Measurements from ENCODE around the gene AKAP7. TPM values are rescaled to one million over a fixed set of nuclear protein-coding genes. Genes with fewer than 3 reads are reported as not detected.
A peak's percentile ranks its signal among the peaks of the same experiment; 100 is the strongest.

The AKAP7 gene
- polyA plus RNA-seq, 1 donor, result 15.2 TPM

DNA sequence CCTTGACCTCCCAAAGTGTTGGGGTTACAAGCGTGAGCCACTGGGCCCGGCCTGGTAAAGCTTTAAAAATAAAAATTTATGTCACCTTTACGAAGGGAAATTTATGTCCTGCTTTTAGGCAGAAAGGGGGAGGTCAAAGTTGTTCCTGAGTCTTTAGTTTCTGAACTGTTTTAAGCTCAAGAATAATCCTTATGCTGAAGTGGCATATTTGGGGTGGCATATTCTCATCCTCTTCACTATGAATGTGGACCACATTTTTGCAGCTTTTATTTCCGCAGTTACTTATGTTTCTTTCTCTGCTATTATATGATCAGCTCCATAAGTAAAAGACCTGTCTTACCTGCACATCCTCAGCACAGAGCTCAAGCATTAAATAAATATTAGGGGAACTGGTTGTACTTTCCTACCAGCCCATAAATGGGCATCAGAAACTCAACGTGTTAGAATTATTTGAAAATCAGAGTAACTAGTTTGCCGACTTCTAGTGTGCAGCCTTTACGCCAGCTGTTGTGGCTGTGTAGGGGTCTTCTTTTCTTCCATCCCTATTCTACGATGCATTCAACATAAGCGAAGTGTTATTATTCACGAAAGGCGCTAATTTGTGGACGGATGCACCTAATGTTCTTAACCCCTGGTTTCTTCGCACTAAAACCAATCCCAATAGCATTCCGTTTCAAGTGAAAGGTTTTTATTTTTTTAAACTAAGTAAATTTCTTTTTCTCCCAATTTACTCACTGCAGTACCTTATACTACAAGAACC, 867 bp upstream of the AKAP7 start:
- DNase-seq, result no peak

DNA sequence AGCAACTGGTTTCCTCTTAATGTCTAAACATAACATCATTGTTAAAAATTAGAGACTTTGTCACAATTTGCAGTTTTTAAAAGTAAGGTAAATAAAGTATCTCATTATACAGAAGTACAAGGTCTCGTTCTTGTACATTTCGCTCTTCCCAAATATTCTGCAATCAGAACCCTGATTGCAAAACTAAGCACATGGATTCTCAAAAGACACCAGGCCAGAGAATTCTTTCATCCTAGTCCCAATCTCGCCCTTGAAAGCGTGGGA, 355 bp upstream of the AKAP7 start:
- DNase-seq, result no peak

DNA sequence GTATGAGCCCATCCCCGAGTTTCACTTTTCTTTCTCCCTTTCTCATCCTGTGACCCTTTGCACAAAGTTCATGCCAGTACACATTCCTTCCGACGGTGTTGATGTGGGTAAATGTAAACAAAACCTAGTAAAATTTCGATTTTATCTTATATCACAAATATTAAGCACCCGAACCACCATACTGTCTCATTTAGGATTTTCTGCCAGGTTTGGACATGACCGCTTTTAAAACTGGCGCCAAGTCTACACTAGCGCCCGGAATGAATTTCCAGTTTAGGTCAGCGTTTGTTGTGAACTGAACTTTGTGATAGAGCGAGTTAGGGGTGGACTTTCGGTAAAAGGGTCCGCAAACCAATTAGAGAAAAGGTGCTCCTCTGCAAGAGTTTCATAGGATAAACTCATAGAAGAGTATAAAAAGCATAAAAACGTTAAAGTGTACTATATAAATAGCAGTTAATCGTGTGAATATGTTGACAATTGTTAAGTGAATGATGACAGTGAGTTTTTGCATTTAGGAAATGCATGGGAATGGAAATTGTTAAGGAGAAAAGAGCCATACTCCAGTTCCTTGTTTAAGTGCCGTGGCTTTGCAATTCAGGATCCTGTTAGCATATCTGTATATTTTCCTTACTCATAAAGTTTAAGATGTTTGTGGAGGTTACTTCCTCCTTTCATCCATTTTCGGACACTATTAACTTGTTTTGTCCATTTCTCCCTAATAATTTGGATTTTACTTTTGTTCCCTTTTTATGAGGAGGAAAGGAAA, 937 bp downstream of the AKAP7 start:
- DNase-seq, result peak; percentile 69

DNA sequence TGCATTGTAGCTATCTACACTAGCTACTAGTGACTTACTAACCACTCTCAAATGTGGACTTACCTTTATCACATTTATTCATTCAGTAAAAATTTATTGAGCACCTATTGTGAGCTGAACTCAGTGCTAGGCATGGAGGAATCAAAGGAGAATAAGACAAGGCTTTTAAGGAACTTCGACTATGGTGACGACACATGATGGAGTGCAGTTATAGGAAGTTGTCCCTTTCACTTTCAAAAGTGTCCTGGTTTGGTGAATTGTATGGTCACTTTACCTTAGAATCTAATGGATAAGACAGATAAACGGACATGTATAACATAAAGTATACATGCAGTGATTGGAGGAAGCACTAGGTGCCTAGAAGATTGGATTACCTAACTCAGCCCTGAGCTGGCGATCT, 4.3 kb downstream of the AKAP7 start:
- DNase-seq, result no peak

DNA sequence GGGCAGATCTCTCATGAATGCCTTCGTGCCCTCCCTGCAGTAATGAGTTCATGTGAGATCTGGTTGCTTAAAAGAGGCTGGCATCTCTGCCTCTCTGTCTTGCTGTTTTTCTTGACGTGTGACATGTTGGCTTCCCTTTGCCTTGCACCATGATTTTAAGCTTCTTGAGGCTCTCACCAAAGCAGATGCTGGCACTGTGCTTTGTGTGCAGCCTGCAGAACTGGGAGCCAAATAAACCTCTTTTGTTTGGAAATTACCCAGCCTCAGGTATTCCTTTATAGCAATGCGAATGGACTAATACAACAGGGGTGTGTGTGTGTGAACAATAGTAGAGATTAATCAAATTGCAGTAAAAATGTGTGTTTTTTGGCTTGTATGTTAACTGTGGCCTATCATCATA, 8.1 kb downstream of the AKAP7 start:
- DNase-seq, result no peak

DNA sequence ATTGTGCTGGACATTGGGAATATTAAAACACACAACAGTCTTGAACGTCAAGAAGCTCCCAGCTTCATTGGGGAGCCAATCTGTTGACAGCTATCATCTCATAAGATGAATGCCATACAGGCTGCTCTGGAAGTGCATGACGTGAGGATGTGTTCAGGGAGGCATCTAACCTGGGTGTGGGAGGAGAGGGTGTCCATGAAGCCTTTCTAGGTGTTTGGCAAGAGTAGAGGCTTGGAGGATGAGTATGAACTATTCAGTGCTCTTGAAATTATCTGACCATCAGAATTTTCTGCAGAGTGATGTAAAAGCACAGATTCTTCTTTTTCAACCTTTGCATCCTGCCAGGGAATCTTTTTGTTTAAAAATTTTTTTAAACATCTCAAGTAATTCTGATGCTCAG, 11.6 kb downstream of the AKAP7 start:
- DNase-seq, result no peak

DNA sequence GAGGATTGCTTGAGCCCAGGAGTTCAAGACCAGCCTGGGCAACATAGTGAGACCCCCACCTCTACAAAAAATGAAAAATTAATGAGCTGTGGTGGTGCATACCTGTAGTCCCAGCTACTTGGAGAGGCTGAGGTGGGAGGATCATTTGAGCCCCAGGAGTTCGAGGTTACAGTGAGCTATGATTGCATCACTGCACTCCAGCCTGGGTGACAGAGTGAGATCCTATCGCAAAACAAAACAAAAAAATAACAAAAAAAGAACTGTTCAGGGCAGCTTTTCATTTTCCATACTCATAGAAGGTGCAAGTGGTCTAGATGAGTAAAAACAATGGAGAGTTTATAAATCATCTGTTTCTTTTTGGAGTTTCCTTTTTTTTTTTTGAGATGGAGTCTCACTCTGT, 21.1 kb downstream of the AKAP7 start:
- no peak for DNase-seq

DNA sequence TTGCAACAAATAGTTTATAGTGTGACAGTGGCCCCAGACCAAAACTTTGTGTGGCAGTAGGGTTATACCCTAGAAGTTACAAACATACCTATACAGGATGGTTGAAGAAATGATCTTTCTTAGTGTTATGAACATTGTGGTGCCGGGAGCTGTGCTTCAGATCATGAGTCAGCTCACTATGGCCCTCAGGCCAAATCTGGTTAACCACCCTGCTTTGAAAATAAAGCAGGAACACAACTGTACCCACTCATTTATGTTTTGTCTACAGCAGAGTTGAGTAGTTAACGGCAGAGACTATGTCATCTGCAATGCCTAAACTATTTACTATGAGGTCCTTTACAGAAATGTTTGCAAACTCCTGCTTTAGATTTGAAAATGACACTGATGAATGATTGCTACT, 24.3 kb downstream of the AKAP7 start:
- DNase-seq, result no peak

DNA sequence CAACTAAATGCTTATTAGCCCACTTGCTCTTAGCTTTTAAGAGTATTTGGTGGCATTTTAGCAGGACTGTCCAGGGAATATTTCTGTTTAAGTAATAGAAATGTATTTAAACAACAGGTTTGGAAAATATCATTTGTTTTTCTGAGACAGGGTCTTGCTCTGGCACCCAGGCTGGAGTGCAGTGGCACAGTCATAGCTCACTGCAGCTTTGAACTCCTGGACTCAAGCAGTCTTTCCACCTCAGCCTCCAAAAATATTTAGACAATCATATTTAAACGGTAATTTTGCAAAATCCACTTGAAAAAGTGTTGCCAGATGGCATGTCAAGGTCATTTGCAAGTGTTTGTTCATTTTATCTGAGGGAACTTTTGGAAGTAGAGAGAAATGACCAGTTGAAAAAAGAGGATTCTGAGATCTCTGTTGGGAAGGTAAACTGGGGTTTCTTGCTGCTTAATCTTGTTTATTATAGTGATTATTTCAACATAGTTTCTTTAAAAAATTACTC, 25.0 kb downstream of the AKAP7 start:
- no peak for DNase-seq

DNA sequence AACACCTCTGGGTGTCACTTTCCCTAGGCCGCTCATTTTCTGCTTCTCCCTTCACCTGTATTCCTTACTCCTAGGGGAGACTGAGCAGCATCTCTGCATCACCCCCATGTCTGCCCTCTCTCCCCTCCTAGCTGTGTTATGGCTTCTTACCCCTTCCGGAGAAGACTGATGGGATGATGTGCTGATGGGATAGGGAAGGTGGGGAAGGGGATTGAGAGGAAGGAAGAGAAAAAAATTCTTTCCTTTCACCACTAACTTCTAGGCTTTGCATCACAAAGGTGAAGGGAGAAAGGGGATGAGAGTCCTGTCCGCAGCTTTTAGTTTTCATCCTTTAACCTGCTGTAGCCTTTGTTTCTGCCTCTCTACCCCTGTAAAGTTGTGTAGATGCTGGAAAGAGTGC, 26.7 kb downstream of the AKAP7 start:
- DNase-seq, result no peak

DNA sequence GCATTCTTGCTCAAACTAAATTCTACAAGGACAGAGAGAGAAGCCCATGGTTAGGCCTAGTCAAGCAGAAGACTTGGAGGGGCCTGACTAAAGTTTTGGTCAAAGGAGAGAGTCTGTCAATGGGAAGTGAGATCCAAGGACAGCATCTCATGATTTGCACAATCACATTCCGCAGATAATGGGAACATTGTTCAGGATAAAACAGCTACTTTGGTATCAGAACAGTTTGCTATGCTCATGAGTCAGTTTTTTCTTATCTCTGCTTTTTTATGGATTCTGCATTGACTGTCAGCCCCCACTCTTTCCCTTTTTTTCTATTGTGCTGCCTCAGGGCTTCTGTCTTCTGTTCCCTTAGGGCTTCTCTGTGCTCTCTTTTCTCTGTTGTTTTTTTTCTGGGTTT, 28.6 kb downstream of the AKAP7 start:
- no peak for DNase-seq

DNA sequence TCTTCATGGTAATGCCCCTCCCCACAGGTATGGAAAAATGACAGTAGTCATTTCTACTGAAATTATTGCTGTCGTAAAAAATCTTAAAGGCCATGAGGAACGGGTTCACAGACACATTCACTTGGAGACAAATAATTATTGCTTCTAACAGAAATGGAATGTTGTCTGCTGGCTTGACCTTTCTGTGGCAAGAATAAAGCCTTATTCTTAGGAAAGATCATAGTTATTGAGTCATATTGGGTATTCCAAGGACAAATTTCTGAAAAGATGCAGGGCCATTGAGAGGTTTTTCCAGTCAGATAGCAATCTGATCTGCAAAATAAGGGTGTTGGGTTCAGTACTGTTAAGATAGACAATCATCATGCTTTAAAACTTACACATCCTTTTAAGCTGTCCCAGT, 29.2 kb downstream of the AKAP7 start:
- no peak for DNase-seq

DNA sequence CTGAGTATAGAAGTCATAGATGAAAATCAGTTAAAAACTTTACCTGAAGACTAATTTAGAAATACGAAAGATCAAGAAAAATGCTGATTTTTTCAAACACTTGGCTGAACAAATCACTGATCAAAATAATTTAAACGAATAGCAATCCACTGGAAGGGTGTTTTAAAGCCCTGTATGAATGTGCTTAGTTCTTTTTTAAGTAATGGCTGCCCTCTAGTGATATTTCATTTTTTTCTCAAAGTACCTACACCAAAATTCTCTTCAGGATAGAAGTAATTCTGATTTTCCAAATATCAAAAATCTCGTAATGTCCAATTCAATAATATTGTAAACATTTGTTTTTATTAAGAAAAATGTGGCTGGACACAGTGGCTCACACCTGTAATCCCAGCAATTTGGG, 32.5 kb downstream of the AKAP7 start:
- DNase-seq, result no peak

DNA sequence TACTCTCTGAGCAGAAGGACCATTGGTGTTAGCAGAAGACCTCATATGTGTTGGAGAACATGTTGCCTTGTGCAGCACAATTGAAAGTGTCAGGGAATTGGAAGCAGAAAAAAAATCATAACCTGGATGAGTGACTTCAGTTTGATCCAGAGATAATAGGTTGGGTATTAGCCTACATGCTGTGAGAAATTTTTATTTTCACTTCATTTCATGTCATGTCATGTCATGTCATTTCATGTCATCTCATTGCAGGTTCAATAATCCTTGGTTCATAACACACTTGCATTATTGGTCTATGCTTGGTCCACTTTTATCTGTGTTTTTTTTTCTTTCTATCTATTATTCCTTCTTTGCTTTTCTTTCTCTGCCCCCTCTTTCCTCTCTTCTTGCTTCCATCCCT, 34.3 kb downstream of the AKAP7 start:
- DNase-seq, result no peak

DNA sequence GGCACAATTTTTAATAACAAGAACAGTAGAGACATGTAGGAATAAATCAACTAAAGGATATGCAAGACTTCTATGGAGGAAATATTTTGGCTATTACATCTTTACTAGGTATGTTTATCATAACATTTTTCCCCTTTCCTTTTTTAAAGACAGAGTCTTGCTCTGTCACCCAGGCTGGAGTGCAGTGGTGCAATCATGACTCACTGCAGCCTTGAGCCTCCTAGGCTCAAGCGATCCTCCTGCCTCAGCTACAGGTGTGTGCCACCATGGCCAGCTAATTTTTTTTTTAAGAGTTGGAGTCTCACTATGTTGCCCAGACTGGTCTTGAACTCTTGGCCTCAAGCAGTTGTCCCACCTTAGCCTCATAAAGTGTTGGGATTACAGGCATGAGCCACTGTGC, 37.0 kb downstream of the AKAP7 start:
- no peak for DNase-seq

DNA sequence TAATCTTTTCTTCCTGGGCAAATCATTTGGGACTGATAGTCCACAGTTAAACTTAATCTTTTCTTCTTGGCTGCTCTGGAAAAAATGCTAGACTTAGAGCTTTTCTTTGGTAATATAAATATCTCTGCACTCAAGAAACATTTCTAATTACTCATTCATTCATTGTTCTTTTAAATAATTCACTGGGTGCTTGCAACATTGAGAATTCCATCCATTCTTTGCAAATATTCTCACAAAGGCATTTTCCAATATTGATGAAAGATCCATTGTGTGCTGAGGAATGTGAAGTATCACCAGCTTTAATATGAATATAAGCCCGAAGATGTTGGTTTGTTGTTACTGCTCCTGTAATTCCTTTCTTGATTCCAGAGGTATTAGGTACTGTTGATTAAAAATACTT, 38.4 kb downstream of the AKAP7 start:
- no peak for DNase-seq

DNA sequence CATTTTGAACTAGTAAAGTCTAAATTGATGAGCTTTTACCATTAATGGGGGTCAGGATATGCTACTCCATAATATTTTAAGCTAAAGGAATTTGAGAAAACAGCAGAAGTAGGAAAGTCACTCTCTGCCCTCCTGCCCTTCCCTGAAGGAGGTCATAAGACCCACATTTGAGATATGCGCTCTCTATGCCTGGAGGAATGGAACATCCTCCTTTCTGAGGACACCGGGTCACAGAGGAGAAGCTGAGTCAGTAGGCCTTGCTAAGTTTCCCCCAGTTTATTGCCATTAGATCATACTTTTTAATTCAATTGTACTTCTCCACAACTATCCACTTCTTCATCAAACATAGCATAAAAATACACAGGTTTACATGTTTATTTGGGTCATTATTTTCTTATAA, 40.3 kb downstream of the AKAP7 start:
- no peak for DNase-seq

DNA sequence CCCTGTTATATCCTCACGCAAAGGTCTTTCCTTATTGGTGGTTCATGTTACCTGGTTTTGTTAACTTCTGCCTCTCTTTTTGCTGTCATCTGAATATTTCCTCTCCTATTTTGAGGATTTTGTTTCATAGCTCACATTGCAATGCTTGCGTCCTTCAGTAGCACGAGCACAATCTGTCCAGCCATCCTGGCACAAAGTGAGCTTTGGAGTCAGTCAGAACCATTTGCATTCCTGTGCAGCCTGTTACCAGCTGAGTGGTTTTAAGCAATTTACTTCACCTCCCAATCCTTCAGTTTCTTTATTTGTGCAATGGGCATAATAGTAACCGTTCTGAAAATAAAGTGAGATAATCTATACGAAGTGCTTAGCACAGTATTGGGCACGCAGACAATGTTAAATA, 42.7 kb downstream of the AKAP7 start:
- no peak for DNase-seq

DNA sequence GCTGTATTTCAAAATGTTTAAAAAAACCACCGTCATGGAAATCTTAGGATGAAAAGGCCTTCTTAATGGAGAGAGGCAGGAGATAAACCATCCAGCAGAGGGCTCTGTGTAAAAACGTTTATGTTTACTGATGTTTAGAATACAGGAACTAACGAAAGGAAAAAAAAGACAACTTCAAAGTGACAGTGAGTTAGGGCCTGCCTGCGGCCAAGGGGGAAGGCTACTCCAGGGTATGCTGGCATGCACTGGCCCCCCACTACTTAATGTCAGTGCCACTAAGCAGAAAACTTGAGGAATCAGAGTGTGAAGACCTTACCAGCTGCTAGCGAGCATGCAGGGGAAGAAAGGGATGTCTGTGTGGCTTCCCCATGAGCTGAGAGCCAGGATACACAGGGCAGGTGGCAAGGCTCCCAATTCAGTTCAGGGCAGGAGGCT, 47.7 kb downstream of the AKAP7 start:
- peak; percentile 32 for DNase-seq

DNA sequence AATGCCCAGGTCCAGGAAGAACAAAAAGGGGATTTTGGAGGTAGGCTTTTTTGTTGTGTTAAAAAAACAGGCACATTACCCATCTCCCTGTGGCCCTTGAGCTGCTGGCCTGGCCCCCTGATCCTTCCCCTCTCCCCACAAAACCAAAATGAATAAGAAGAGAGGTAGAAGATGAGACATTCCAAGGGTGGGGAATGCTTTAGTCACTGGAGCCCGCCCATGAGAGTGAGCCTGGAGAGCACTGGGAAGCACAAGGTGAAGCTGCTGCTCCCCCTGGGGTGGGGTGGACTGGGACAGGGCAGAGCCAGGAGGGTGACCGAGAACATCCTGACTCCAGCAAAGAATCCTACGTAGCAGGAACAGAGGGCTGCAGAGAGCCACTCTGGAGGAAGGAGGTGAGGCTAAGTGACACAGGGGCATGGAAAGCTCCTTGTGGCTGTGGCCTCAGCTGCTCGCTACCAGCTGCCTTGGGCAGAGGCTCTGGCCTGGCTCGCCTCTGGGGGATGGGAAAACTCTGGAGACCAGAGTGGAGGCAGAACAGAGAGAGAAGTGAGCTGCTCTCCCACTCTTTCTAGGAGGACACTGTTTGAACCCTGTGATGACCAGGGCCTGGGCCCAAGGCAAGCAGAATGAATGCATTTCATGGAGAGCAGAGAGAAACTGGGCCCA, 48.3 kb downstream of the AKAP7 start:
- no peak for DNase-seq

DNA sequence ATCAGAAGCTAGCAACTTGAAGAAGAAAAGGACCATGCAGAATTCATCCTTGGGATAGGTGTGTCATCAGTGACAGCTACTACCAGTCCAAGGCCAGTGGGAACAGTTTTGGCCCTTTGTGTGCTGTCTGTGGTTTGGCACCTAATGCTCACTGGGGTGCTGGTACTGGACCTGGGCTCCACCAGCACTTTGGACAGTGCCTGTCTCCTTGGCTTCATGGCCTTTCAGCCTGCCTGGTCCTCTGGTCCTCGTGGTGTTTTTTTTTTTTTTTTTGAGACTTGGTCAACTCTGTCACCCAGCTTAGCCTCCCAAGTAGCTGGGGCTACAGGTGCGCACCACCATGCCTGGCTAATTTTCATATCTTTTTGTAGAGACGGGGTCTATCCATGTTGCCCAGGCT, 56.3 kb downstream of the AKAP7 start:
- DNase-seq, result no peak

DNA sequence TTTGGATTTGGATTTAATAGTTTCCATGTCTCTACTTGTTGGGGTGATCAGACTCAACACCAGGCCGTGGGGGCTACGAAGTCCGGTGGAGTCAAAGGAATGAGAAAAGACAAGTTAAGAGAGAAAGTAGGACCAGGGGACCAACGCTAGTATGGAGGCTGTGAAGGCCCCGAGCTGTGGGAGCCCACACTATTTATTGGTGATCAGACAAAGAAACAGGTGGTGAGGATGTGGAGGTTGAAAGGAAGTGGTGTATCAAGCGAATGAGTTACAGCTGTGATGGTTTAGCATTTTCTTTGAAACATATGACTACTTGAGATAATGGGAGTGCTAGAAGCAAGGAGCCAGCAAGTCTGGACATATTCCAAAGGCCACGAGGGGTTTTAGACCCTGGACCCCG, 62.4 kb downstream of the AKAP7 start:
- no peak for DNase-seq

DNA sequence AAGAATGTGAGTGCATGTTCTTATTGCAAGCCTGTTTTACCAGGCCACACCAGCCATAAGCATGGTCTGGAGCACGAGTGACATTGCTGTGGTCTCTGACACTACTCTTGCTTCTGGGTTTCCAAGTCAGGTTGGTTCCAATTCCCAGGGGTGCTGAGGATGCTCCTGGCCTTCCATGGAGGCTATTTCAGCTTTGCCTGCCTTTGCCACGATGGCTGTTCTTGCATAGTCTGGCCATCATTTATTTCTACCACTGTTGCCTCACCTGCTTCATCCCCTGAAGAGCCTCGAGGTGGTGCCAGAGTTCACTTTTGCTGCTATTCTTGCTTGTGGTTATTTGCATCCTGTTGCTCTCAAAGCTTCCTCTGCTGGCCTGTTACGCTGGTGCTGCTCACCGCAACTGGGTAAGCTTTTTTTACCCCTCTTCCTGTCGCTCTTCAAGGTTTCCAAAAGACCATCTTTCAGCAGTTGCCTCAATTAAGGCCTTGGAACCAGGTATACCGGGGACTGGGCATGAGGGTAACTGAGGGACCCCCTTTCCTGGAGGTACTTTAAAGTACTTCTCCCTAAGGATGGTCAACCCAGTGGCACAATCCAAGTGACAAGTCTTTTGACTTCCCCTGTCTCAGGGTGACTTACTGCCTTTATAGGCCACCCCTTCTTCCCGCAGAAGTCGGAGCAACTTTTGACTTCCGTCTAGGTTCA, 64.5 kb downstream of the AKAP7 start:
- DNase-seq, result no peak
